Measurements from ENCODE around the gene FGD5.

Gene FGD5

GRCh38 chr3:14880447-14881106 is 61.8 kb downstream of the FGD5 start:
- Histone ChIP-seq H3K27me3 (ENCODE audit: control insufficient read depth, insufficient read depth, low read length) (no peaks in the 10 kb centered on the region), H3K4me1 (ENCODE audit: control insufficient read depth, insufficient read depth, low read length) (peaks cover 15% of the 10 kb centered on the region), H3K9ac (ENCODE audit: low read length) (no peak overlapping the region), H3K4me3 (ENCODE audit: low read depth, low read length) (no peak overlapping the region), H3K27ac (ENCODE audit: low read depth, low read length) (no peak overlapping the region), H3K9me3 (ENCODE audit: control insufficient read depth, insufficient read depth, low read depth, low read length) (no peaks in the 10 kb centered on the region), H3K36me3 (ENCODE audit: control insufficient read depth, insufficient read depth, low read length) (no peaks in the 10 kb centered on the region)

DNA sequence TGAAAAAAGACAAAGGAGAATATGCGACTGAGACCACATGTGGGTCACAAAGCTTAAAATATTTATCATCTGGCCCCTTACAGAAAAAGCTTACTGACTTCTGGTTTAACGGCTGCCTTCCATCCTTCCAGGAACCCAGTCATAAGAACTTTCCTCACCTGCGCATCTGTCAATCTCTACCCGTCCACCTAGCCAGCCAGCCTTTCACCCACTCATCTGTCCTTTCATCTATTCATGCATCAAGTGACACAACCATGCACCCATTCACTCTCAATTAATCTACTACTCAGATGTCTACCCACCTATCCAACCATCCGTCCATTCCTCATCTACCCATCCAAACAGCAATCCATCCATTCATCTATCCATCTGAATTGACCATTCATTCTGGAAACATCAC is 64.5 kb downstream of the FGD5 start:
- H3K36me3 ChIP-seq (ENCODE audit: control insufficient read depth, insufficient read depth, low read length), result no peaks in the 10 kb centered on the region
- no peaks in the 10 kb centered on the region for H3K27me3 ChIP-seq (ENCODE audit: control insufficient read depth, insufficient read depth, low read length)
- H3K4me1 ChIP-seq (ENCODE audit: control insufficient read depth, insufficient read depth, low read length), result peaks cover 11% of the 10 kb centered on the region
- no peak overlapping the region for H3K27ac ChIP-seq (ENCODE audit: low read depth, low read length)
- no peak overlapping the region for H3K4me3 ChIP-seq (ENCODE audit: low read depth, low read length)
- no peaks in the 10 kb centered on the region for H3K9me3 ChIP-seq (ENCODE audit: control insufficient read depth, insufficient read depth, low read depth, low read length)
- no peak overlapping the region for H3K9ac ChIP-seq (ENCODE audit: low read length)

DNA sequence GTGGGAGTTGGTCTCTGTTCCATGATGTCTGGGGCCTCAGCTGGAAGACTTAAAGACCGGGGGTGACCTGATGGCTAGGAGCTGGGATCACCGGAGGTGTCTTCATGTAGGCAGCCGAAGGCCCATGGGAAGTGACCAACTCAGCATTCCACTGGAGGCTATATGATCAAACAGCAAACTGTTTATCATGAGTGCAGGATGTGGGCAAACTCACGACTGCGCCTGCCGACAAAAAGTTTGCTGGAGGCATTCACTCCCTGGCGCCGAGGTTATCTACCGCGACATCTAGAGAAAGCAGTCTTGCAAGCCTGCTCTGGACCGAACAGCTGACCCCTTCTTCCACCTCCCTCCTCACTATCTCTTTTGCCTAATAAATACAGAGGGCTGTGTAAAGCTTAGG is 65.9 kb downstream of the FGD5 start:
- no peak overlapping the region for H3K27ac ChIP-seq (ENCODE audit: low read depth, low read length)
- H3K36me3 ChIP-seq (ENCODE audit: control insufficient read depth, insufficient read depth, low read length), result no peaks in the 10 kb centered on the region
- H3K4me3 ChIP-seq (ENCODE audit: low read depth, low read length), result no peak overlapping the region

GRCh38 chr3:14885307-14885706 is 66.5 kb downstream of the FGD5 start:
- H3K4me3 ChIP-seq (ENCODE audit: low read depth, low read length), result no peak overlapping the region
- H3K9ac ChIP-seq (ENCODE audit: low read length), result no peak overlapping the region
- H3K9me3 ChIP-seq (ENCODE audit: control insufficient read depth, insufficient read depth, low read depth, low read length), result no peaks in the 10 kb centered on the region
- H3K36me3 ChIP-seq (ENCODE audit: control insufficient read depth, insufficient read depth, low read length), result no peaks in the 10 kb centered on the region
- no peaks in the 10 kb centered on the region; the same call in 1 of the 2 replicates for H3K4me1 ChIP-seq (ENCODE audit: control insufficient read depth, insufficient read depth, low read length)
- H3K27me3 ChIP-seq (ENCODE audit: control insufficient read depth, insufficient read depth, low read length), result no peaks in the 10 kb centered on the region
- H3K27ac ChIP-seq (ENCODE audit: low read depth, low read length), result no peak overlapping the region

More for the DNA sequence above, 65.9 kb downstream of the FGD5 start:
- H3K27me3 ChIP-seq (ENCODE audit: control insufficient read depth, insufficient read depth, low read length), result no peaks in the 10 kb centered on the region
- no peaks in the 10 kb centered on the region for H3K9me3 ChIP-seq (ENCODE audit: control insufficient read depth, insufficient read depth, low read depth, low read length)
- H3K9ac ChIP-seq (ENCODE audit: low read length), result no peak overlapping the region
- H3K4me1 ChIP-seq (ENCODE audit: control insufficient read depth, insufficient read depth, low read length), result peaks cover 3% of the 10 kb centered on the region

GRCh38 chr3:14886101-14886500 is 67.3 kb downstream of the FGD5 start:
- Histone ChIP-seq H3K9me3 (ENCODE audit: control insufficient read depth, insufficient read depth, low read depth, low read length) (no peaks in the 10 kb centered on the region), H3K27me3 (ENCODE audit: control insufficient read depth, insufficient read depth, low read length) (no peaks in the 10 kb centered on the region), H3K4me1 (ENCODE audit: control insufficient read depth, insufficient read depth, low read length) (no peaks in the 10 kb centered on the region; the same call in 1 of the 2 replicates), H3K4me3 (ENCODE audit: low read depth, low read length) (no peak overlapping the region), H3K9ac (ENCODE audit: low read length) (no peak overlapping the region), H3K27ac (ENCODE audit: low read depth, low read length) (no peak overlapping the region), H3K36me3 (ENCODE audit: control insufficient read depth, insufficient read depth, low read length) (no peaks in the 10 kb centered on the region)

GRCh38 chr3:14889205-14889604 is 70.4 kb downstream of the FGD5 start:
- Histone ChIP-seq H3K27me3 (ENCODE audit: control insufficient read depth, insufficient read depth, low read length) (no peaks in the 10 kb centered on the region), H3K36me3 (ENCODE audit: control insufficient read depth, insufficient read depth, low read length) (no peaks in the 10 kb centered on the region)

GRCh38 chr3:14889943-14890342 is 71.2 kb downstream of the FGD5 start:
- Histone ChIP-seq H3K4me1 (ENCODE audit: control insufficient read depth, insufficient read depth, low read length) (no peaks in the 10 kb centered on the region), H3K27ac (ENCODE audit: low read depth, low read length) (no peak overlapping the region), H3K4me3 (ENCODE audit: low read depth, low read length) (no peak overlapping the region), H3K36me3 (ENCODE audit: control insufficient read depth, insufficient read depth, low read length) (no peaks in the 10 kb centered on the region), H3K9me3 (ENCODE audit: control insufficient read depth, insufficient read depth, low read depth, low read length) (no peaks in the 10 kb centered on the region), H3K9ac (ENCODE audit: low read length) (no peak overlapping the region), H3K27me3 (ENCODE audit: control insufficient read depth, insufficient read depth, low read length) (no peaks in the 10 kb centered on the region)

More at GRCh38 chr3:14889205-14889604, 70.4 kb downstream of the FGD5 start:
- no peak overlapping the region for H3K27ac ChIP-seq (ENCODE audit: low read depth, low read length)
- H3K9ac ChIP-seq (ENCODE audit: low read length), result no peak overlapping the region
- no peak overlapping the region for H3K4me3 ChIP-seq (ENCODE audit: low read depth, low read length)
- H3K4me1 ChIP-seq (ENCODE audit: control insufficient read depth, insufficient read depth, low read length), result no peaks in the 10 kb centered on the region
- no peaks in the 10 kb centered on the region for H3K9me3 ChIP-seq (ENCODE audit: control insufficient read depth, insufficient read depth, low read depth, low read length)

DNA sequence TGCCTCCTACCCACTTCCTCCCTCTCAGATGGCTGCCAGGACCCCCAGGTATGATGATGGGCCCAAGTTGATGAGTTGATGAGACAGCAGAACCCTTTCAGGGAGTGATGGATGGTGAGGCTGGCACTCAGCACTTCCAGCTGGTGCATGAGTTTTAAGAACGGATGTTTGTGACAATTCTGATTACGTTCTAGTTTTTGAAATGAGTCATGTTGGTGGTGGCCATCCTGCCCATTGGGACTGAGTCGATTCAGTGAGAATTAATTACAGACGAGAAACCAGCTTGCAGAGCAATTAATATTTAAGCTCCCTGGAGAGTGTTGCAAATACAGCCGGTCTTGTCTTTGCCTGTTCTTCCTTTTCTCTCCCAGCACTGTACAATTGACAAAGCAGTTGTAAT is 71.7 kb downstream of the FGD5 start:
- H3K4me1 ChIP-seq (ENCODE audit: control insufficient read depth, insufficient read depth, low read length), result no peaks in the 10 kb centered on the region
- no peaks in the 10 kb centered on the region for H3K27me3 ChIP-seq (ENCODE audit: control insufficient read depth, insufficient read depth, low read length)
- H3K4me3 ChIP-seq (ENCODE audit: low read depth, low read length), result no peak overlapping the region
- no peak overlapping the region for H3K27ac ChIP-seq (ENCODE audit: low read depth, low read length)
- no peak overlapping the region for H3K9ac ChIP-seq (ENCODE audit: low read length)
- no peaks in the 10 kb centered on the region for H3K9me3 ChIP-seq (ENCODE audit: control insufficient read depth, insufficient read depth, low read depth, low read length)
- no peaks in the 10 kb centered on the region for H3K36me3 ChIP-seq (ENCODE audit: control insufficient read depth, insufficient read depth, low read length)

DNA sequence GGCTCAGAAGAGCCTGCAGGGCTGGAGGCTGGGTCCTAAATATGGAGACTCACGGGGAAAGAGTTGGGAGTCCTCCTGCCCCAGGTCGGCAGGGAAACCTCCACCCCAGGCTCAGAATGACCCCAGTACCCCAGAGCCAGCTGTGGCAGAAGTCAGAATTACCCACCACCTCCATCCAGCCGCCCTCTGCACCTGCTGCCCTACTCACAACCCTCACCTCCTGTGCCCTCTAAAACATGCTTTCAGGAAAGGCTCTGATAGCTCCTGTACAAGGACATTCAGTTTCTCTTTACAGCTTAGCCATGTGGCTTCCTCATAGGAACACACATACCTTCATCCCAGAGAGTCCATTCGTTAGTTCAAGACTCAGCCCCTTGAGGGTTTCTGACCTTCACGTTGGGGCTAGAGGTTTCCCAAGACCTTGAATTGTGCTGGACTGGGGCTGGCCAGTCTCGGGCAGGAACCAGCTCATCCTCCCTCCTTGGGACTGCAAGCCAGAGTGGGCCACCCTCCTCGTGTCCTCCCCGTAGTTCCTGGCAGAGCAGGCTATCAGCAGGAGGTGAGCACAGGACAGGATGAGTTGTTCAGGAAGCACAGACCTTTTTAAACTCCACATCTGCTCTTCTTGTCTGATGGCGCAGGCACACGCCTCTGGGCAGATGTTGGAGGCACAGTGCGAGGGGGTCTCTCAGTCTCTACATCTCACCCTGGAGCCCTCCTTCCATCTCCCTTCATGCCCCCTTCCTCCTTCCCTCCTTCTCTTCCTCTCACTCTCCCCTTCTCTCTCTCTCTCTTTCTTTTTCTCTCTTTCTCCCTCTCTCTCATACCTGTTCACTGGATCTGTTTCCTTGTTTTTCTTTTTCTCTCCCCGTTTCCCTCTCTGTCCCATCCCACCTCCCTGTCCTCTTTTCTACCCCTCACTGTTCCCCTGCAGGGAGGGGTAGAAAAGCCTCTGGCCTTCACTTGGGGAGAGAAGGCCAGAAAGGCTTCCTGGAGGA is 72.7 kb downstream of the FGD5 start:
- H3K9me3 ChIP-seq (ENCODE audit: control insufficient read depth, insufficient read depth, low read depth, low read length), result no peaks in the 10 kb centered on the region
- H3K4me1 ChIP-seq (ENCODE audit: control insufficient read depth, insufficient read depth, low read length), result no peaks in the 10 kb centered on the region
- H3K27me3 ChIP-seq (ENCODE audit: control insufficient read depth, insufficient read depth, low read length), result no peaks in the 10 kb centered on the region
- H3K4me3 ChIP-seq (ENCODE audit: low read depth, low read length), result no peak overlapping the region
- H3K36me3 ChIP-seq (ENCODE audit: control insufficient read depth, insufficient read depth, low read length), result no peaks in the 10 kb centered on the region
- H3K27ac ChIP-seq (ENCODE audit: low read depth, low read length), result no peak overlapping the region
- H3K9ac ChIP-seq (ENCODE audit: low read length), result no peak overlapping the region

DNA sequence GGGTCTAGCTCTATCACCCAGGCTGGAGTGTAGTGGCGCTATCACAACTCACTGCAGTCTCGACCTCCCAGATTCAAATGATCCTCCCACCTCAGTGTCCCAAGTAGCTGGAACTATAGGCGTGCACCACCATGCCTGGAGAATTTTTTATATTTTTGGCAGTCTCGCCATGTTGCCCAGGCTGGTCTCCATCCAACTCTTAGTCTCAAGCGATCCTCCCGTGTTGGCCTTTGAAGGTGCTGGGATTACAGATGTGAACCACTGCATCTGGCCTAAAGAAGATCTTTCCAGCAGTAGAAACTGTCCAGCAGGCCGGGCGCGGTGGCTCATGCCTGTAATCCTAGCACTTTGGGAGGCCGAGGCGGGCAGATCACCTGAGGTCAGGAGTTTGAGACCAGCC is 73.5 kb downstream of the FGD5 start:
- Histone ChIP-seq H3K4me1 (ENCODE audit: control insufficient read depth, insufficient read depth, low read length) (no peaks in the 10 kb centered on the region), H3K27ac (ENCODE audit: low read depth, low read length) (no peak overlapping the region), H3K27me3 (ENCODE audit: control insufficient read depth, insufficient read depth, low read length) (no peaks in the 10 kb centered on the region), H3K4me3 (ENCODE audit: low read depth, low read length) (no peak overlapping the region), H3K9ac (ENCODE audit: low read length) (no peak overlapping the region), H3K36me3 (ENCODE audit: control insufficient read depth, insufficient read depth, low read length) (no peaks in the 10 kb centered on the region), H3K9me3 (ENCODE audit: control insufficient read depth, insufficient read depth, low read depth, low read length) (no peaks in the 10 kb centered on the region)

DNA sequence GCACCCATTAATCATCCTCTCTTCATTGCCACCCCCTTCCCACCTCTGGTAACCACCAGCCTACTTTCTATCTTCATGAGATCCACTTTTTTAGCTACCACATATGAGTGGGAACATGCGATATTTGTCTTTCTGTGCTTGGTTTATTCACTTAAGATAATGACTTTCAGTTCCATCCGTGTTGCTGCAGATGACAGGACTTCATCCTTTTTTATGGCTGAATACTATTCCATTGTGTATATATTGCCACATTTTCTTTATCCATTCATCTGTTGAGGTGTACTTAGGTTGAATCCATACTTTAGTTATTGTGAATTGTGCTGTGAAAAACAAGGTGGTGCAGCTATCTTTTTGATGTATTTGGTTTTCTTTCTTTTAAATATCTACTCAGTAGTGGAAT is 75.3 kb downstream of the FGD5 start:
- Histone ChIP-seq H3K9ac (ENCODE audit: low read length) (no peak overlapping the region), H3K36me3 (ENCODE audit: control insufficient read depth, insufficient read depth, low read length) (no peaks in the 10 kb centered on the region), H3K9me3 (ENCODE audit: control insufficient read depth, insufficient read depth, low read depth, low read length) (no peaks in the 10 kb centered on the region), H3K27me3 (ENCODE audit: control insufficient read depth, insufficient read depth, low read length) (no peaks in the 10 kb centered on the region), H3K27ac (ENCODE audit: low read depth, low read length) (no peak overlapping the region), H3K4me3 (ENCODE audit: low read depth, low read length) (no peak overlapping the region), H3K4me1 (ENCODE audit: control insufficient read depth, insufficient read depth, low read length) (no peaks in the 10 kb centered on the region)

Data from HUES6 (cell line).